Measurements from ENCODE around the gene ITGB7. TPM values are rescaled to one million over a fixed set of nuclear protein-coding genes. Genes with fewer than 3 reads are reported as not detected.

Gene ITGB7
- total and polyA plus RNA-seq, 2 of the 4 experiments (the other 2 are of a cell fraction), result 0.18 to 0.44 TPM

- no peak overlapping the region for H4K8ac ChIP-seq (ENCODE audit: low read depth in 2 of 2, low read length in 2 of 2)
- H3K27ac ChIP-seq (ENCODE audit: insufficient read depth, low read length), result no peak overlapping the region
- H3K4me2 ChIP-seq (ENCODE audit: low read depth, low read length), result no peak overlapping the region
- H4K20me1 ChIP-seq (ENCODE audit: insufficient read depth, low read length), result no peaks in the 10 kb centered on the region
- H4K5ac ChIP-seq (ENCODE audit: low read depth, low read length), result no peak overlapping the region
- ATAC-seq (ENCODE audit: low read depth), result no peak
- no peaks in the 10 kb centered on the region for H3K79me1 ChIP-seq (ENCODE audit: low read depth in 1 of 2, low read length in 2 of 2)
- 0 out of 2 replicates have a peak, but pooled peaks cover 4% of the 10 kb centered on the region for H3K9me1 ChIP-seq (ENCODE audit: insufficient read depth, low read length)
- H3K56ac ChIP-seq (ENCODE audit: extremely low read depth, insufficient read depth, low read length), result no peak overlapping the region
- no peak overlapping the region for H4K91ac ChIP-seq (ENCODE audit: insufficient read depth, low read depth, low read length)
- H3K23ac ChIP-seq (ENCODE audit: low read depth, low read length), result no peak overlapping the region
- H2AK5ac ChIP-seq (ENCODE audit: low read depth, low read length), result no peak overlapping the region
- dilution Hi-C loops (cut with HindIII; ENCODE audit: low sequenced_read_pairs, unreplicated experiment), result no loop called here
- TF ChIP-seq MAFK (IDR thresholded peaks at IDR 0.05; ENCODE audit: low read depth, low read length) (no peak), MAZ (IDR thresholded peaks at IDR 0.05; ENCODE audit: borderline replicate concordance, low read depth, low read length) (no peak), SMC3 (IDR thresholded peaks at IDR 0.05; ENCODE audit: low read depth, low read length) (no peak), CHD1 (IDR thresholded peaks at IDR 0.05; ENCODE audit: low read depth, low read length) (no peak), RAD21 (IDR thresholded peaks at IDR 0.05; ENCODE audit: low read length) (no peak), NFE2L2 (IDR thresholded peaks at IDR 0.05; ENCODE audit: low read depth, low read length) (no peak), CEBPB (IDR thresholded peaks at IDR 0.05; ENCODE audit: low read depth, low read length) (no peak), MXI1 (IDR thresholded peaks at IDR 0.05; ENCODE audit: borderline replicate concordance, low read depth, low read length) (no peak), USF2 (IDR thresholded peaks at IDR 0.05; ENCODE audit: low read depth, low read length) (no peak), ELK1 (IDR thresholded peaks at IDR 0.05; ENCODE audit: borderline replicate concordance, low read depth, low read length) (no peak), POLR2A (IDR thresholded peaks at IDR 0.05; ENCODE audit: low read depth, low read length) (no peak), FOS (IDR thresholded peaks at IDR 0.05; ENCODE audit: low read depth, low read length) (no peak), RCOR1 (IDR thresholded peaks at IDR 0.05; ENCODE audit: insufficient replicate concordance, low read length) (no peak), CTCF (conservative IDR thresholded peaks at IDR 0.05; ENCODE audit: low read depth, low read length) (no peak), BHLHE40 (IDR thresholded peaks at IDR 0.05; ENCODE audit: low read depth, low read length) (no peak)
- no peaks in the 10 kb centered on the region for H3K36me3 ChIP-seq (ENCODE audit: control insufficient read depth, insufficient read depth, low read length)
- no peak overlapping the region for H3K18ac ChIP-seq (ENCODE audit: low read depth, low read length)
- no peak overlapping the region for H3K4ac ChIP-seq (ENCODE audit: low read depth, low read length)
- H2AK9ac ChIP-seq (replicated peaks; ENCODE audit: low read depth, low read length, poor library complexity), result no peak overlapping the region
- CTCF ChIA-PET, result no interaction called here
- in situ Hi-C loops (cut with MboI; ENCODE audit: low sequenced_read_pairs), result no loop called here
- no peak overlapping the region for H3K4me3 ChIP-seq (ENCODE audit: insufficient read depth, low read depth, low read length)
- H2AFZ ChIP-seq (replicated peaks; ENCODE audit: low read length, poor library complexity), result no peak overlapping the region
- intact Hi-C loops (cut with micrococcal nuclease), result no loop called here
- POLR2A ChIA-PET (ENCODE audit: unreplicated experiment), result no interaction called here
- no peak overlapping the region for H2BK120ac ChIP-seq (ENCODE audit: low read depth, low read length)
- H3K27me3 ChIP-seq (ENCODE audit: control insufficient read depth, insufficient read depth, low read length), result peaks cover 2% of the 10 kb centered on the region; the same call in 1 of the 2 replicates
- no peak overlapping the region for H3K14ac ChIP-seq (replicated peaks; ENCODE audit: low read depth, low read length)
- H3K4me1 ChIP-seq (ENCODE audit: control insufficient read depth, insufficient read depth, low read length), result no peaks in the 10 kb centered on the region
- no peaks in the 10 kb centered on the region for H3K9me3 ChIP-seq (ENCODE audit: control insufficient read depth, insufficient read depth, low read length)
- no peak overlapping the region for H2BK20ac ChIP-seq (ENCODE audit: low read depth, low read length)
- no peak for DNase-seq
- WGBS, 2 experiments (ENCODE audit: extremely low coverage in 2 of 2, insufficient read length in 1 of 2), result 83% methylated on average over 2 of the region's 3 CpGs; no CpG with 5 or more reads in 1 of the 2 experiments
- no TSS peak for BruUV-seq (replicated peaks)
- no peak overlapping the region for H3K9ac ChIP-seq (ENCODE audit: low read depth, low read length)
- no peak overlapping the region for H2BK15ac ChIP-seq (ENCODE audit: low read depth, low read length)
- H2BK5ac ChIP-seq (ENCODE audit: low read depth, low read length, poor library complexity, severe bottlenecking), result no peak overlapping the region
These were observed 7.4 kb downstream of the ITGB7 start for GRCh38 chr12:53199700-53200099.
